ENCODE measurements around the gene MSRB3.
A peak's percentile ranks its signal among the peaks of the same experiment; 100 is the strongest.
"Not testable (repeated sequence)": the region's sequence is repeated elsewhere in the genome, so short reads cannot be mapped to it uniquely, and the experiment has no call there.

MSRB3 gene

DNA sequence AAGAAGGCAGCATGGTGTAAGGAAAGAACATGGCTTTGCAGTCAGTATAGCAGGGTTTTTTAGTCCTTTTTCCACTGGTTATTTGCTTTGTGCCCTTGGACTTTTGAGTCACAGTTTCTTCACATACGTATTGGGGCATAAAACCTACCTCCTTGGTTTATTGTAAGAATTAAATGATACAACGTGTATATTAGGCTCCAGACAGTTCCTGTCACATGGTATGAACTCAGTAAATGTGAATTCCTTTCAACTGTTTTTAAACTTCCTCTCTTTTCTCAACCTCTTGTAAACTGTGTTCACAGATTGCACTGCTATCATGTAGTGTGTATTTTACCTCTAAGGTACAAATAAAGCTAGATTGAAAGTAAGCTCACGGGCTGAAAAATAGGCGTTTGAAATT lies 29.5 kb downstream of the MSRB3 start:
- TF ChIP-seq, protein P1, sequence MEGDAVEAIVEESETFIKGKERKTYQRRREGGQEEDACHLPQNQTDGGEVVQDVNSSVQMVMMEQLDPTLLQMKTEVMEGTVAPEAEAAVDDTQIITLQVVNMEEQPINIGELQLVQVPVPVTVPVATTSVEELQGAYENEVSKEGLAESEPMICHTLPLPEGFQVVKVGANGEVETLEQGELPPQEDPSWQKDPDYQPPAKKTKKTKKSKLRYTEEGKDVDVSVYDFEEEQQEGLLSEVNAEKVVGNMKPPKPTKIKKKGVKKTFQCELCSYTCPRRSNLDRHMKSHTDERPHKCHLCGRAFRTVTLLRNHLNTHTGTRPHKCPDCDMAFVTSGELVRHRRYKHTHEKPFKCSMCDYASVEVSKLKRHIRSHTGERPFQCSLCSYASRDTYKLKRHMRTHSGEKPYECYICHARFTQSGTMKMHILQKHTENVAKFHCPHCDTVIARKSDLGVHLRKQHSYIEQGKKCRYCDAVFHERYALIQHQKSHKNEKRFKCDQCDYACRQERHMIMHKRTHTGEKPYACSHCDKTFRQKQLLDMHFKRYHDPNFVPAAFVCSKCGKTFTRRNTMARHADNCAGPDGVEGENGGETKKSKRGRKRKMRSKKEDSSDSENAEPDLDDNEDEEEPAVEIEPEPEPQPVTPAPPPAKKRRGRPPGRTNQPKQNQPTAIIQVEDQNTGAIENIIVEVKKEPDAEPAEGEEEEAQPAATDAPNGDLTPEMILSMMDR (IDR thresholded peaks at IDR 0.05; ENCODE audit: control extremely low read depth, extremely low read depth, low read depth, missing control alignments): no peak
- no peak for DNase-seq (ENCODE audit: extremely low spot score)
- CTCF ChIA-PET: interaction anchor here (1.3 kb wide), 1 partner anchor 800 kb away, joined by 3 read pairs; no protein-coding TSS in a partner anchor
- POLR2A ChIA-PET: no interaction called here

DNA sequence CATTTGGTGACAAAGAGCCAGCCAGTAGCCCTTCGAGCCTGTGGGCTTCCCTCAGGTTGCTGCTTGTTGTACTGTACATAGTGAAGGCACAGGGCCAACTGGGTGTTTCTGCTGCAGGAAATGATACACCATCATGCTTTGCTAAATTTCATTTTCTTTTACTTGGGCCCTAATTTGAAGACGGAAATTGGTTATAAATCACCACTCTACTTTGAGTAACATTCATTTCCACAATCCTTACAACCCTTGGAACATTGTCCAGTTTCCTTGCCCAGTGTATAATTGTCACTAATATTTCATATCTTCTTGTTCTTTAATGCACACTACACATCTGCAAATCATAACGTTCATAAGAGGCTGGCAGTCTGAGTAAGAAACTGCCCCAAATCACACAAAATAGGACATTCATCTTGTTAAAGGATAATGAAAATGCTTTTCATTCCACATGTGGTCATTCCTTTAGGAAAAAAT lies 30.2 kb downstream of the MSRB3 start:
- POLR2A ChIA-PET: no interaction called here
- CTCF ChIA-PET: interaction anchor here (1.3 kb wide), 1 partner anchor 799 kb away, joined by 3 read pairs; no protein-coding TSS in a partner anchor
- TF ChIP-seq, protein P1 (IDR thresholded peaks at IDR 0.05; ENCODE audit: control extremely low read depth, extremely low read depth, low read depth, missing control alignments): no peak
- DNase-seq (ENCODE audit: extremely low spot score): no peak

DNA sequence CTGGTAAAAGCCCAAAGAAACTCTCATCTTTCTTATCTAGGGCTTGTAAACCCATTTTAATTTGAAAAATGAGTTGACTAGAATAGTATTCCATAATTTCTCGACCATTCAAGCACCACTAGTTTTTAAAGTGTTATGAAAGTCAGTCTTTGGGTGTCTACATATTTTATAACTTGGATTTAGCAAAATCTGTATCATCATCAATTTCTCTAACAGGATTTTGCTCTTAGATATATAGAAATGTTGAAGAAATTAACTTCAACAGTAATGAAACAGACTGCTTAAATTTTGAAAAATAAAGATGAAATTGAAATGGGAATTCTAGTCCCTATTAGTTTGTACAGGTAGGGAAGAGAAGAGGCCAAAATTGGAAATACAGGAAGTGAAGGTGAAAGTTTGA lies 32.8 kb downstream of the MSRB3 start:
- TF ChIP-seq, protein P1 (IDR thresholded peaks at IDR 0.05; ENCODE audit: control extremely low read depth, extremely low read depth, low read depth, missing control alignments): no peak
- POLR2A ChIA-PET: no interaction called here
- no peak for DNase-seq (ENCODE audit: extremely low spot score)
- CTCF ChIA-PET: interaction anchor here (1.5 to 2.1 kb wide), 3 partner anchors 9 to 13 kb away, joined by 3 to 7 read pairs (median 3); no protein-coding TSS in a partner anchor

DNA sequence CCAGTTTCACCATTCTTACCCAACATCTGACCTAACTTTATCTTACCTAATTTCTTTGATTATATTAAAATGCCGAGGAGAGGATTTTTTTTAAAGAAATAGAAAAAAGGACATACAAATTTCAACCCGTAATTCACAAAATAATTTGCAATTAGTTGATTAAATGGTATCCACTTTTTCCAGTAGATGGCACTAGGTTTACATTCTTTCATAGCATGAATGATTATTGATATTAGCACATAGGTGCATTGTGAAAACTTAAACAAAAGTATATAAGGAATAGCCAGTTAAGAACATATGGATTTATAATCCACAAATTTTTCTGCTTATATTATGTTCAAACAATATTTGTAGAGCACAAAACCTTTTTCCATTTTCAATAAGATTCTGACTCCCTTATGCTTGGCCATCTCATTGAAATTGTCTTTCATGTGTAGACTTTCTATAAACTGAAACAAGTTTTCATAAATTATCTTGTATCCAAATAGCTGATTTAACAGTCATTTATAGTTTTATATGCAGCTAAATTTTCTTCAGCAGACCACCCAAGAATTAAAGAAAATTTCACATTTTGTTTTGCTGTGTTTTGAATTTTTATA lies 35.3 kb downstream of the MSRB3 start:
- ChIA-PET CTCF (interaction anchor here (0.8 kb wide), 1 partner anchor 13 kb away, joined by 3 read pairs; no protein-coding TSS in a partner anchor), POLR2A (no interaction called here)
- no peak for DNase-seq (ENCODE audit: extremely low spot score)
- TF ChIP-seq, protein P1 (IDR thresholded peaks at IDR 0.05; ENCODE audit: control extremely low read depth, extremely low read depth, low read depth, missing control alignments): peak; percentile 23

DNA sequence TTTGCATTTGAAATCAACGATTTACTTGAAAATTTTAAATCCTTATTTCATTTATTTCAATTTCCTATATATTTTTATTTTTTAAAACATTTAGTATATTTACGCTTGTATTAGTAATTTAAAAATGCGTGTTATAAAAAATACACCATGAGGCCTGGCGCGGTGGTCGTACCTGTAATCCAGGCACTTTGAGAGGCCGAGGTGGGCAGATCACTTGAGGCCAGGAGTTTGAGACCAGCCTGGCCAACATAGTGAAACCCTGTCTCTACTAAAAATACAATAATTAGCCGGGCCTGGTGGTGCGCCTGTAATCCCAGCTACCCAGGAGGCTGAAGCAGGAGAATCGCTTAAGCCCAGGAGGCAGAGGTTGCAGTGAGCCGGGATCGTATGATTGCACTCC lies 36.8 kb downstream of the MSRB3 start:
- CTCF ChIA-PET: interaction anchor here (0.7 to 1.5 kb wide), 2 partner anchors 17 to 1895 kb away, joined by 3 read pairs; no protein-coding TSS in a partner anchor
- POLR2A ChIA-PET; DNase-seq (ENCODE audit: extremely low spot score): not testable (repeated sequence)

DNA sequence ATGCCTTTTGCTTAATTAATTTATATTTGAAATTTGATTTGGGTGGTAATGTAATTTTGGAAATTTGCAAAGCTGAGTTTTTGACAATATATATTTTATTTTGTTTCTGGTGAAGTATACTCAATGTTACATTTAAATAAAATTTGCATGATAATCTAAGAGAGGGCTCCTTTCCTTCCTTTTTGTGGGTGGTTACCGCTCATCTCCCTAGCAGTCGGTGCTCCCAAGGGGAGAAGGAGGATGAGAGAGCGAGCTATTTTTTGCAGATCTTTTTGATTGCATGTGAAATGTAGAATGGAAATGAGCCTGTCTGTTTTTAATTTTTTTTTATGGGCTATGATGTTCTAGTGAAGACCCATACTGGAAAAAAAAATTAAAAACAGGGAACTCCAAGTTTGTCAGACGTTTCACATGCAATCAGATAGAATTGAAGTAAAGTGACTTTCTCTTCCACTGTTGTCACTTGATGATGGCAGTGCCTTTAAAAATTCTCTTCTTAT lies 39.8 kb downstream of the MSRB3 start:
- DNase-seq (ENCODE audit: extremely low spot score): no peak
- ChIA-PET CTCF (interaction anchor here (1.0 kb wide), 1 partner anchor 9 kb away, joined by 3 read pairs; no protein-coding TSS in a partner anchor), POLR2A (no interaction called here)
- TF ChIP-seq, protein P1 (IDR thresholded peaks at IDR 0.05; ENCODE audit: control extremely low read depth, extremely low read depth, low read depth, missing control alignments): no peak

DNA sequence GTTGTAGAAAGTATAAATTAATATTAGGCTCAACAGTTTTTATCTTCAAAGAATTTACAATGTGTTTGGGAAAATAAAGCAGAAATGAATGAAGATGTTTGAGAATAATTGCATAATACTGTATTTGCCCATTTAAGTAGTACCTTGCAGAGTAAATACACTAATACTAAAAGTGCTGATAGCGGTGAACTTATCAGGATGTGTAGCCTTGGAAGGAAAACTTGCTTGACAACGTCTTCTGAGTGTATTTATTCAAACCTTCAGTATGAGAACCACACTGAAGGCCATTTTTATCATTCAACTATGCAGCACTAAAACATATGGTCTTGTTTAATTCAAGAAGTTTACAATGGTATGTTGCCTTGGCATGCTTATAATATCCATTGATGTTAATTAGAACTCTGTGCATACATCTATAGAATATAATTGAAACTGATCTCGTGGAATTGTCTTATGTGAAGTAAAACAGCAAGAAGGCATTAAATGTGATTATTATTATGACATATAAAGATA lies 41.3 kb downstream of the MSRB3 start:
- TF ChIP-seq, protein P1 (IDR thresholded peaks at IDR 0.05; ENCODE audit: control extremely low read depth, extremely low read depth, low read depth, missing control alignments): no peak
- ChIA-PET POLR2A (no interaction called here), CTCF (no interaction called here)
- DNase-seq (ENCODE audit: extremely low spot score): no peak

Data from GM10248 (cell line).